Ovary (tissue), 9 donors: ENCODE results near the gene MYO15B. TPM values are rescaled to one million over a fixed set of nuclear protein-coding genes. Genes with fewer than 3 reads are reported as not detected.

ENCODE experiments used
- DNase-seq, 5 donors: peaks; one replicate each; pipeline ENCODE4 v3.0.0-alpha.2; 2019 to 2020
- H3K27ac ChIP-seq, 2 donors: fragments of 200-600 bp; one replicate each; pipeline versions ENCODE4 v1.5.1 to v1.8.0; 2019 to 2022
- H3K27me3 ChIP-seq: fragments of 200-600 bp; one replicate; pipeline ENCODE4 v1.8.0; 2022
- H3K36me3 ChIP-seq: fragments of 200-600 bp; sonication (generic); one replicate; pipeline ENCODE4 v1.5.1; 2019
- H3K4me1 ChIP-seq: one replicate; pipeline ENCODE4 v1.8.1; 2013; ENCODE audit warnings: mild to moderate bottlenecking, moderate library complexity; ENCODE audit not compliant: insufficient read depth
- H3K4me3 ChIP-seq: fragments of 200-600 bp; sonication (generic); one replicate; pipeline ENCODE4 v1.5.1; 2017
- H3K9me3 ChIP-seq, 2 donors: fragments of 200-600 bp in 1 of 2; sonication (generic) in 1 of 2; one replicate each; pipeline versions ENCODE4 v1.5.1 to v1.8.1; 2013 to 2019; ENCODE audit warnings: mild to moderate bottlenecking in 1 of 2, moderate library complexity in 1 of 2
- EP300 ChIP-seq: sonication (generic); formaldehyde crosslinking; IDR thresholded peaks from one replicate; pipeline ENCODE4 v1.6.1; 2017; ENCODE audit warnings: antibody characterized with exemption
- POLR2A ChIP-seq: fragments of 450-650 bp; IDR thresholded peaks from one replicate; pipeline ENCODE4 v1.6.1; 2017; ENCODE audit warnings: antibody characterized with exemption, mild to moderate bottlenecking, moderate library complexity
- WGBS, 3 donors: extraction: QIAGEN DNeasy Blood & Tissue Kit in 1 of 3; methylation state at CpG; one replicate each; pipeline versions ENCODE4 v1.1.5 to v1.1.7; 2013 to 2017; 5-methylcytosine and 5-hydroxymethylcytosine counted together
- intact Hi-C, 4 donors: fragments of 100-400 bp; cut with DNase I; formaldehyde crosslinking; loops; one replicate each; pipeline versions ENCODE4 v1.11.0 to v1.15.1; 2022 to 2023
- polyA plus RNA-seq, 2 donors: library from polyadenylated mRNA; stranded (reverse); fragments of 200-250 nt in 1 of 2; fragments of 350-450 nt in 1 of 2; fragmentation: Illumina TruSeq in 1 of 2; extraction: RNeasy Lipid Tissue Mini Kit (QIAGEN cat#74804) in 1 of 2; gene quantifications; one replicate each; pipeline ENCODE4 v1.2.3, GENCODE V29; 2013 to 2014
- total RNA-seq, 7 donors: library from RNA; depleted of rRNA in 2 of 7; stranded (reverse); fragments of >200 nt in 2 of 7; fragmentation: NEBNext Ultra II Directional in 3 of 7; extraction: Animal tissue kit (Norgen Biotek cat#: 25700) in 3 of 7; gene quantifications; one replicate each; pipeline versions ENCODE4 v1.1.0 to v1.2.4, GENCODE V29; 2016 to 2023
- TF ChIP-seq, protein P1 (sequence below), 3 donors: fragments of 450-650 bp in 2 of 3; fragments of 200-600 bp in 1 of 3; IDR thresholded peaks; one replicate each; pipeline versions ENCODE4 v1.5.1 to v1.8.0; 2016 to 2022; ENCODE audit warnings: antibody characterized with exemption in 3 of 3, mild to moderate bottlenecking in 1 of 3
- donor health status: DM: no; HTN: no; CAD: no; lungs with moderate emphysema.
- donor health status: DM: no; HTN: no; CAD: no.
- donor health status: Bipolar disorder and iron deficiency.
- donor health status: DM: yes; HTN: yes; CAD: no.
- donor health status: DM: no; HTN: no; CAD: no.
- donor health status: DM: yes; HTN: yes; CAD: no.

MYO15B gene
- total and polyA plus RNA-seq, 9 donors = 31.0 to 383 (median 238) TPM

DNA sequence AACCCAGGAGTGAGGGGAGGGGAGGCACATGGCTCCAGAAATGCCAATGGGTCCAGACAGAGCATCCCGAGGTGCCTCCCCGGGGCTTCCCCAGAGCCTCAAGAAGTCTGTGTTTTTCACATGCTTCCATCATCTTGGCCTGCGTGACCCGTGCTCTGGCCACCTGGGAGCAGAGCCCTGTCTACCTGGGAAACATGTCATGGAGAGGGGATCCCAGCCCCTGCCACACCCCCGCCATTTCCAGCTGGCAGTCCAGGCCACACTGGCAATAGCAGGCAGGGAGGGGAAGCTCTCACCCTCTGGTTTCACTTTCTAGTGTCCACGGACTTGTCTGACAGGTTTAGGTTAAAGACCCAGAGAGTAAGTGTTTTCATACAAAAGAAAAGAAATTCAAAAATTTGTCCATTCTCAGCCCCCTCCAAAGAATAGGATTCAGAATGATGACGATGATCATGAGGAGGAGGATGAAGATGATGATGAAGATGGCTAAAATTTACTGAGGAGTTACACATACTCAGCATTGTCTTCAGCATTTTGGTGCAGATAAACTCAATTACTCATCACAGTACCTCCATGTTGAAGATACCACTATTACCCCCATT is 54.7 kb downstream of the MYO15B start:
- Histone ChIP-seq H3K9me3 (no peaks in the 10 kb centered on the region), H3K36me3 (no peaks in the 10 kb centered on the region), H3K27ac (no peak overlapping the region), H3K4me1 (no peaks in the 10 kb centered on the region), H3K27me3 (no peaks in the 10 kb centered on the region), H3K4me3 (no peak overlapping the region)
- WGBS, 3 donors = 81 to 88% (median 85%) methylated on average over 7 of the region's 7 CpGs
- DNase-seq = no peak
- intact Hi-C loops = no loop called here
- TF ChIP-seq, protein P1, sequence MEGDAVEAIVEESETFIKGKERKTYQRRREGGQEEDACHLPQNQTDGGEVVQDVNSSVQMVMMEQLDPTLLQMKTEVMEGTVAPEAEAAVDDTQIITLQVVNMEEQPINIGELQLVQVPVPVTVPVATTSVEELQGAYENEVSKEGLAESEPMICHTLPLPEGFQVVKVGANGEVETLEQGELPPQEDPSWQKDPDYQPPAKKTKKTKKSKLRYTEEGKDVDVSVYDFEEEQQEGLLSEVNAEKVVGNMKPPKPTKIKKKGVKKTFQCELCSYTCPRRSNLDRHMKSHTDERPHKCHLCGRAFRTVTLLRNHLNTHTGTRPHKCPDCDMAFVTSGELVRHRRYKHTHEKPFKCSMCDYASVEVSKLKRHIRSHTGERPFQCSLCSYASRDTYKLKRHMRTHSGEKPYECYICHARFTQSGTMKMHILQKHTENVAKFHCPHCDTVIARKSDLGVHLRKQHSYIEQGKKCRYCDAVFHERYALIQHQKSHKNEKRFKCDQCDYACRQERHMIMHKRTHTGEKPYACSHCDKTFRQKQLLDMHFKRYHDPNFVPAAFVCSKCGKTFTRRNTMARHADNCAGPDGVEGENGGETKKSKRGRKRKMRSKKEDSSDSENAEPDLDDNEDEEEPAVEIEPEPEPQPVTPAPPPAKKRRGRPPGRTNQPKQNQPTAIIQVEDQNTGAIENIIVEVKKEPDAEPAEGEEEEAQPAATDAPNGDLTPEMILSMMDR (IDR thresholded peaks at IDR 0.05) = no peak
- TF ChIP-seq EP300 (no peak), POLR2A (no peak)

DNA sequence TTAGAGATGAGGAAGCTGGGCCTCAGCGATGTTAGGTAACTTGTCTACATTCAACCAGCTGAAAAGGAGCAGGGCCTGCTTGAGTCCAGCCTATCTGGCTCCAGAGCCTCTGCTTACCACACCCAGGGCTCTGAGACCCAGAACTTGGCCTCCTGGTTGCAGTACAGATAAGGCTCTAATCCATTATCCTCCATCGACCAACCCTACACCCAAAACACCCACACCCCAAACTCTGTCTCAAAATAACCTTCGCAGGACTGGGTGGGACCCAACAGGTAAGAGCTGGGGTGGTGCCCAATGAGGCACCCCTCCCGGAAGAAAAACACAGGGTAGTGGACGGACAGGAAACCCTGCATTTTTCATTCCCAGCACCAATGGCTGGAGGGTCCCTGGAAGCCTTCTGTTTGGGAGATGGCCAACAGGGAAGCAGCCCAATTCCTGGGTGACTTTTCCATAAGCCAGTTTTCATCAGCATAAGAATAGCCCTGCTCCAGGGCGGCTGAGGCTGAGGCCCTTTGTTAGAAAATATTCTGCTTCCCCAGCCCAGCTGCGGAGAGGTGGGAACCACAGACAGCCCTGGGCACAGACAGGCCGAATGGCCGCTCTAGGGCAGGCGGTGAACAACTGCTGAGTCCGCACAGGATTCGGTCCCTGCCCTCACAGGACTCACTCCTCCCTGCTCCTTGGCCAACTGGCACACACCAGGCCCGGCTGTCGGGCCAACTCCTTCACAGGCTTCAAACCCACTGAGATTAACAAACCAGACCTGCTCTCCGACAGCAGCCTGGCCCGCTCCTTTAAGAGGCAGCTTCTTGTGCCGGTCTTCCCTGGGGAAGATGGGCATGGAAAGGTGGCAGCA is 55.4 kb downstream of the MYO15B start:
- DNase-seq = no peak
- H3K27me3 ChIP-seq = no peaks in the 10 kb centered on the region
- intact Hi-C loops = no loop called here

DNA sequence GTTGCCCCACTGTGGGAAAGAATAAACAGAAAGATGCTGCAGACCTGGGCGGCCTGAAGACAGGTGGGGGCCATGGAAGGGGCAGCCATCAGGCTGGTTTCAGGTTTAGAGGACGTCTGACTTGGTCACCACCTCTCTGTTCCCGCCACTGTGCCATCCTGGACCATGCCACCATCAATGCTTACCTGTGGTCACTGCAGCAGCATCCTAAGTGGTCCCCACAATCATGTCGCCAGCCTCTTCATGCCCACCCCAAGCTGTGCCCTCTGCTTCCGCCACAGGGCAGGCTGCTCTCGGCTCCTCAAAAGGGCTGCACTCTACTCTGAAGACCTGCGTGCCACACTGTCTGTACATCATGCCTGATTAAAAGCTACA is 56.0 kb downstream of the MYO15B start:
- no peak for DNase-seq
- H3K27ac ChIP-seq = no peak overlapping the region
- H3K36me3 ChIP-seq = no peaks in the 10 kb centered on the region
- H3K4me3 ChIP-seq = no peak overlapping the region
- no peak for TF ChIP-seq POLR2A
- TF ChIP-seq EP300 = no peak
- TF ChIP-seq, protein P1 (IDR thresholded peaks at IDR 0.05) = no peak
- H3K4me1 ChIP-seq = no peaks in the 10 kb centered on the region
- intact Hi-C loops = no loop called here
- no peaks in the 10 kb centered on the region for H3K27me3 ChIP-seq
- WGBS, 3 donors = 91 to 94% (median 94%) methylated on average over 7 of the region's 7 CpGs
- H3K9me3 ChIP-seq = no peaks in the 10 kb centered on the region

More for the DNA sequence above, 55.4 kb downstream of the MYO15B start:
- TF ChIP-seq POLR2A (no peak), EP300 (no peak)
- TF ChIP-seq, protein P1 (IDR thresholded peaks at IDR 0.05) = no peak
- no peak overlapping the region for H3K4me3 ChIP-seq
- no peaks in the 10 kb centered on the region for H3K9me3 ChIP-seq
- H3K4me1 ChIP-seq = no peaks in the 10 kb centered on the region
- H3K27ac ChIP-seq = no peak overlapping the region
- WGBS, 3 donors = 88 to 90% (median 89%) methylated on average over 17 of the region's 17 CpGs
- no peaks in the 10 kb centered on the region for H3K36me3 ChIP-seq

DNA sequence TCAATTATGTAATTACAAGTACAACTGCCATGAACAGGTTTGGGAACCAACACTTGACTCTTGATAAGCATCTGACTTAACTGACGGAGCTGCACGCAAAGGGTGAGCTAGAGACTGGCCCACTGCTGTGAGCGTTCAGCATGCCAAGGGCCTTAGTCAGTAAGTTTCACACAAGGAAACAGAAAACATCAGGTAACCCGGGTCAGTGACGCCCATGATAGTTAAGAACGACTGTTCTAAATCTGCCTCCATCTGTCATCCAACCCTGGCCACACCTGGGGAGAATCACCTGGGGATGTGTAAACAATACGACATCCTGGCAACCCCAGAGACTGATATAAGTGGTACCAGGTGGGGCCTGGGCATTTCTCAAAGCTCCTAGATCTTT is 57.9 kb downstream of the MYO15B start:
- H3K36me3 ChIP-seq = no peaks in the 10 kb centered on the region
- WGBS, 3 donors = 76 to 80% (median 78%) methylated on average over 7 of the region's 7 CpGs

More for the DNA sequence above, 57.9 kb downstream of the MYO15B start:
- H3K27me3 ChIP-seq = no peaks in the 10 kb centered on the region
- intact Hi-C loops = no loop called here
- no peaks in the 10 kb centered on the region for H3K9me3 ChIP-seq
- no peaks in the 10 kb centered on the region for H3K4me1 ChIP-seq
- H3K4me3 ChIP-seq = no peak overlapping the region
- DNase-seq = no peak
- TF ChIP-seq, protein P1 (IDR thresholded peaks at IDR 0.05) = no peak
- TF ChIP-seq POLR2A (no peak), EP300 (no peak)
- H3K27ac ChIP-seq = no peak overlapping the region
